Natural killer cell (primary cell): Measurements from ENCODE around the gene ACTR10. TPM values are rescaled to one million over a fixed set of nuclear protein-coding genes. Genes with fewer than 3 reads are reported as not detected.

Experiments used
- ATAC-seq, 3 donors: fragments of 150-1000 bp in 2 of 3; fragments of 200-7000 bp in 1 of 3; cut with Tn5 transposase; 1 replicate in 1 of 3; 2 replicates in 2 of 3; pipeline ENCODE4 v1.10.0; 2021; ENCODE audit warnings: mild to moderate bottlenecking in 2 of 3, moderate library complexity in 2 of 3
- DNase-seq, 2 donors: peaks; one replicate each; pipeline versions ENCODE4 v3.0.0 to v3.0.0-alpha.2; 2013 to 2021; ENCODE audit warnings: mixed read lengths in 1 of 2
- H3K27ac ChIP-seq: one replicate; pipeline ENCODE4 v1.5.1; 2013; ENCODE audit warnings: mild to moderate bottlenecking, low read length
- H3K27me3 ChIP-seq: one replicate; pipeline ENCODE4 v1.6.1; 2013; ENCODE audit warnings: low read length; ENCODE audit not compliant: control insufficient read depth, insufficient read depth
- H3K36me3 ChIP-seq: one replicate; pipeline ENCODE4 v1.6.1; 2013; ENCODE audit warnings: low read length; ENCODE audit not compliant: control insufficient read depth, insufficient read depth
- H3K4me1 ChIP-seq: one replicate; pipeline ENCODE4 v1.6.1; 2013; ENCODE audit warnings: low read length; ENCODE audit not compliant: control insufficient read depth, insufficient read depth
- H3K4me3 ChIP-seq: one replicate; pipeline ENCODE4 v1.5.1; 2013; ENCODE audit warnings: low read length
- H3K9me3 ChIP-seq: one replicate; pipeline ENCODE4 v1.6.1; 2013; ENCODE audit warnings: low read length; ENCODE audit not compliant: control insufficient read depth, insufficient read depth
- H3K27ac Mint-ChIP-seq, 2 donors: one replicate each; pipeline ENCODE4 v1.8.0; 2022; ENCODE audit warnings: mild to moderate bottlenecking in 2 of 2, mixed read lengths in 2 of 2, moderate library complexity in 1 of 2
- H3K27me3 Mint-ChIP-seq, 2 donors: one replicate each; pipeline ENCODE4 v1.8.0; 2022; ENCODE audit warnings: low read depth in 2 of 2, mixed read lengths in 2 of 2
- H3K36me3 Mint-ChIP-seq: one replicate; pipeline ENCODE4 v1.8.0; 2022; ENCODE audit warnings: mixed read lengths
- H3K4me1 Mint-ChIP-seq, 2 donors: one replicate each; pipeline ENCODE4 v1.8.0; 2022; ENCODE audit warnings: mixed read lengths in 2 of 2
- H3K4me3 Mint-ChIP-seq: one replicate; pipeline ENCODE4 v1.8.0; 2022; ENCODE audit warnings: mild to moderate bottlenecking, moderate library complexity, mixed read lengths
- H3K9me3 Mint-ChIP-seq, 2 donors: one replicate each; pipeline ENCODE4 v1.8.0; 2022; ENCODE audit warnings: mixed read lengths in 2 of 2
- WGBS: methylation state at CpG from one replicate; pipeline ENCODE4 v1.1.7; 2013; ENCODE audit warnings: missing lambda C conversion rate; ENCODE audit not compliant: insufficient coverage; 5-methylcytosine and 5-hydroxymethylcytosine counted together
- intact Hi-C: fragments of 100-400 bp; cut with micrococcal nuclease; formaldehyde crosslinking; loops from one replicate; pipeline ENCODE4 v1.14.2; 2022
- total RNA-seq, 4 donors: library from RNA; stranded (reverse); fragments of 120-200 nt in 1 of 4; gene quantifications; one replicate each; pipeline versions ENCODE4 v1.2.3 to v1.2.4, GENCODE V29; 2013 to 2022
- TF ChIP-seq, protein P1 (sequence below): fragments of 200-600 bp; IDR thresholded peaks from one replicate; pipeline ENCODE4 v1.8.0; 2022; ENCODE audit warnings: antibody characterized with exemption

Gene ACTR10
- total RNA-seq, 3 donors from 2014 or later (not counting 1 experiment from before 2014, with no cell fraction given), result 58.0 to 61.0 (median 60.7) TPM

DNA sequence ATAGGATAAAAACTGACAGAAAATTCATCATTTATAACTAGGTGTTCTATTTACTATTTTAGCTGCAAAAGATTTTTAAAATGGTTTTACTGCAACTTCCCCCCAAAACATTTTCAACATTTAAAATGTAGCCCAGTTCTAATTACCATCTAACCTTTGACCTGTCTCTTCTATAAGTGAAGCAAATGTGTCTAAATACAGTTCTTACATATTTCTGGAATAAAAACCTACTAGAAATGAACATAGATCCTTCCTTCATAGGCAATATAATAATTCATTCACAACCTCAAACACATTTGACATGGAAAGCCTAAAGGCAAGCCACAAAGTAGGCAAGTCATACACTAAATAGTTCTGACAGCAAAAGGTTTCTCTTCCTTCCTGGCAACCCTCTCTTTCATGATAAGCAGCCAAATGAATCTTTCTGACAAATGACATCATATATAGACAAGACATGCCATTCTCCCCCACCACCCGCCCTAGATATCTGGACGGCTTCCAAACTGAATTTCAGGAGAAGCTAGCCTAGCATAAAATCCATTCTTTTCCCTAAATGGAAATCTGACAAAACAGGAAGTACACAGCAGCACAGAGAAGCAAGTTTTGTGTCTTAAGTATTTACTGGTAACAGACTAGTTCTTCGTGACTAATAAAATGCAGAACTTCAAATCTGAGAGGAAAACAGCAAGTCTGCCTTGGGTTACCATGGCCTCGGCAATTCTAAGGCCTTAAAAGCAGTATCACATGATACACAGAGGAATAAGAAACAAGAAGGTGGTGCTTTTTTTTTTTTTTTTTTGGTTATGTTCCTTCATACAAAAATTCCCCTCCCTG is 81.2 kb downstream of the ACTR10 start:
- TF ChIP-seq, protein P1, sequence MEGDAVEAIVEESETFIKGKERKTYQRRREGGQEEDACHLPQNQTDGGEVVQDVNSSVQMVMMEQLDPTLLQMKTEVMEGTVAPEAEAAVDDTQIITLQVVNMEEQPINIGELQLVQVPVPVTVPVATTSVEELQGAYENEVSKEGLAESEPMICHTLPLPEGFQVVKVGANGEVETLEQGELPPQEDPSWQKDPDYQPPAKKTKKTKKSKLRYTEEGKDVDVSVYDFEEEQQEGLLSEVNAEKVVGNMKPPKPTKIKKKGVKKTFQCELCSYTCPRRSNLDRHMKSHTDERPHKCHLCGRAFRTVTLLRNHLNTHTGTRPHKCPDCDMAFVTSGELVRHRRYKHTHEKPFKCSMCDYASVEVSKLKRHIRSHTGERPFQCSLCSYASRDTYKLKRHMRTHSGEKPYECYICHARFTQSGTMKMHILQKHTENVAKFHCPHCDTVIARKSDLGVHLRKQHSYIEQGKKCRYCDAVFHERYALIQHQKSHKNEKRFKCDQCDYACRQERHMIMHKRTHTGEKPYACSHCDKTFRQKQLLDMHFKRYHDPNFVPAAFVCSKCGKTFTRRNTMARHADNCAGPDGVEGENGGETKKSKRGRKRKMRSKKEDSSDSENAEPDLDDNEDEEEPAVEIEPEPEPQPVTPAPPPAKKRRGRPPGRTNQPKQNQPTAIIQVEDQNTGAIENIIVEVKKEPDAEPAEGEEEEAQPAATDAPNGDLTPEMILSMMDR, result no peak
- ATAC-seq, result peak; percentile 60 to 75 (median 67)
- Mint-ChIP-seq H3K4me3 (peak overlapping the region; percentile 32), H3K27ac (peak overlapping the region; percentile 75 to 95), H3K27me3 (no peaks in the 10 kb centered on the region), H3K9me3 (no peaks in the 10 kb centered on the region), H3K4me1 (peaks cover 62 to 66% of the 10 kb centered on the region in 2 donors), H3K36me3 (peaks cover 16% of the 10 kb centered on the region)
- no peaks in the 10 kb centered on the region for H3K27me3 ChIP-seq
- no peaks in the 10 kb centered on the region for H3K9me3 ChIP-seq
- peaks cover 60% of the 10 kb centered on the region for H3K36me3 ChIP-seq
- H3K4me1 ChIP-seq, result peaks cover 7% of the 10 kb centered on the region
- DNase-seq, result peak in 1 of 2 donors; percentile 61
- H3K4me3 ChIP-seq, result no peak overlapping the region
- peak overlapping the region; percentile 72 for H3K27ac ChIP-seq
- 20% methylated on average over 4 of the region's 4 CpGs for WGBS
- intact Hi-C loops, result no loop called here

GRCh38 chr14:58281969-58282368 is 82.0 kb downstream of the ACTR10 start:
- H3K36me3 ChIP-seq, result peaks cover 63% of the 10 kb centered on the region
- Mint-ChIP-seq H3K27me3 (no peaks in the 10 kb centered on the region), H3K27ac (peak overlapping the region; percentile 75 to 95), H3K9me3 (no peaks in the 10 kb centered on the region), H3K36me3 (peaks cover 16% of the 10 kb centered on the region), H3K4me3 (no peak overlapping the region), H3K4me1 (peaks cover 55 to 59% of the 10 kb centered on the region in 2 donors)
- TF ChIP-seq, protein P1, result no peak
- DNase-seq (no peak), ATAC-seq (no peak)
- 67% methylated on average over 1 of the region's 3 CpGs for WGBS
- H3K27ac ChIP-seq, result peak overlapping the region; percentile 72
- H3K4me1 ChIP-seq, result peaks cover 7% of the 10 kb centered on the region
- intact Hi-C loops, result no loop called here
- no peaks in the 10 kb centered on the region for H3K27me3 ChIP-seq
- H3K4me3 ChIP-seq, result no peak overlapping the region
- H3K9me3 ChIP-seq, result no peaks in the 10 kb centered on the region

GRCh38 chr14:58282925-58283593 is 83.1 kb downstream of the ACTR10 start:
- H3K27me3 Mint-ChIP-seq, result no peaks in the 10 kb centered on the region
- TF ChIP-seq, protein P1, result no peak
- peak overlapping the region; percentile 75 to 95 for H3K27ac Mint-ChIP-seq
- H3K4me3 ChIP-seq, result no peak overlapping the region
- H3K27ac ChIP-seq, result no peak overlapping the region
- intact Hi-C loops, result no loop called here
- DNase-seq (no peak), ATAC-seq (no peak)
- no peaks in the 10 kb centered on the region for H3K9me3 Mint-ChIP-seq
- H3K27me3 ChIP-seq, result no peaks in the 10 kb centered on the region
- 71% methylated on average over 1 of the region's 4 CpGs for WGBS
- no peak overlapping the region for H3K4me3 Mint-ChIP-seq
- no peaks in the 10 kb centered on the region for H3K9me3 ChIP-seq
- peaks cover 23% of the 10 kb centered on the region for H3K36me3 Mint-ChIP-seq
- peaks cover 62% of the 10 kb centered on the region for H3K36me3 ChIP-seq
- peaks cover 7% of the 10 kb centered on the region for H3K4me1 ChIP-seq
- H3K4me1 Mint-ChIP-seq, result peaks cover 61 to 65% of the 10 kb centered on the region in 2 donors
